ENCODE measurements around the gene LRRC41.
"Not testable (repeated sequence)": the region's sequence is repeated elsewhere in the genome, so short reads cannot be mapped to it uniquely, and the experiment has no call there.

LRRC41 gene, protein sequence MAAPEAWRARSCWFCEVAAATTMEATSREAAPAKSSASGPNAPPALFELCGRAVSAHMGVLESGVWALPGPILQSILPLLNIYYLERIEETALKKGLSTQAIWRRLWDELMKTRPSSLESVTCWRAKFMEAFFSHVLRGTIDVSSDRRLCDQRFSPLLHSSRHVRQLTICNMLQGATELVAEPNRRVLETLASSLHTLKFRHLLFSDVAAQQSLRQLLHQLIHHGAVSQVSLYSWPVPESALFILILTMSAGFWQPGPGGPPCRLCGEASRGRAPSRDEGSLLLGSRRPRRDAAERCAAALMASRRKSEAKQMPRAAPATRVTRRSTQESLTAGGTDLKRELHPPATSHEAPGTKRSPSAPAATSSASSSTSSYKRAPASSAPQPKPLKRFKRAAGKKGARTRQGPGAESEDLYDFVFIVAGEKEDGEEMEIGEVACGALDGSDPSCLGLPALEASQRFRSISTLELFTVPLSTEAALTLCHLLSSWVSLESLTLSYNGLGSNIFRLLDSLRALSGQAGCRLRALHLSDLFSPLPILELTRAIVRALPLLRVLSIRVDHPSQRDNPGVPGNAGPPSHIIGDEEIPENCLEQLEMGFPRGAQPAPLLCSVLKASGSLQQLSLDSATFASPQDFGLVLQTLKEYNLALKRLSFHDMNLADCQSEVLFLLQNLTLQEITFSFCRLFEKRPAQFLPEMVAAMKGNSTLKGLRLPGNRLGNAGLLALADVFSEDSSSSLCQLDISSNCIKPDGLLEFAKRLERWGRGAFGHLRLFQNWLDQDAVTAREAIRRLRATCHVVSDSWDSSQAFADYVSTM

DNA sequence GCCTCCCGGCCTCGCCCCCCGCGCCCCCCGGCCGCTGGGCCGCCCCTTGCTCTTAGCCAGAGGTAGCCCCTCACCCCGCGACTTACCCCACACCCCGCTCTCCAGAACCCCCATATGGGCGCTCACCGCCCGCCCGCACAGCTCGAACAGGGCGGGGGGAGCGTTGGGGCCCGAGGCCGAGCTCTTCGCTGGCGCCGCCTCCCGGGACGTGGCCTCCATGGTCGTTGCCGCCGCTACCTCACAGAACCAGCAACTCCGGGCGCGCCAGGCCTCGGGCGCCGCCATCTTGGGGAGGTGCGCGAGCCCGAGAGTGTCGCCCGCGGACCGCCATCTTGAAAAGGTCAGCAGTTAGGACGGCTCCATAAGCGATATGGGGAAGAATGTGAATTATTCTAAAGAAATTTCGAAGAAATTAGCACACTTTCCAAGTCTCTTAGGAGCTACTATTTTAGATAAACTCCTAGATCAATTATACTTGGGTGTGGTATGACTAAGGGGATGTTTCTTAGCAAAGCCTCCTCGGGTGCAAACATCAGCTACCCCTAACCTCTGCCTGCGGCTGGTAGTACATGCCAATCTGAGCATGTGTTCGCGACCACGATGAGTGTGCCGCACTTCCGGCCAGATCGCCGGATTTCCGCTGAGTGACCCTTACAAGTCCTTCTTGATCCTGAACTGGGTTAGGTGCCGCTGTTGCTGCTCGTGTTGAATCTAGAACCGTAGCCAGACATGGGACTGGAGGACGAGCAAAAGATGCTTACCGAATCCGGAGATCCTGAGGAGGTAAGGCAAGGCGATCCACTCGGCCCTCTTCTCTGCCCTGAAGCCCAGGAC is at the start of gene LRRC41, which contains the start of gene UQCRH:
Gene LRRC41 (minus strand): TSS at position 579 of the 834 bp plus-strand sequence. CDS start 294 bp downstream, at position 285.
Gene UQCRH (plus strand): TSS at position 661 of the 834 bp plus-strand sequence. CDS start 69 bp downstream, at position 730.
- DNase-seq (ENCODE audit: low read depth) = peak; percentile 89

DNA sequence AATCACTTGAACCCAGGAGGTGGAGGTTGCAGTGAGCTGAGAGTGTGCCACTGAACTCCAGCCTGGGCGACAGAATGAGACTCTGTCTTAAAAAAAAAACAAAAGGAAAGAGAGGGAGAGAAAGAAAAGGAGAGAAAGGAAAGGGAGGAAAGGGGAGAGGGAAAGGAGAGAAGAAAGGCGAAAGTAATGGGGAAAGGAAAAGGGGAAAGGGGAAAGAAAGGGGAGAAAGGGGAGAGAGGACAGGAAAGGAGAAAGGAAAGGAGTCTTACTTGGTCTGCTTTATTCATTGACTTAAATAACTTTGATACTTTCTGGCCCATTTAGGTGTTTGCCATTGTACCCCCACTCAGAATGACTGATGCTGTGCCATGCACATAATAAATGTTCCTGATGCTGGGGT is 48.9 kb upstream of the LRRC41 start:
- DNase-seq (ENCODE audit: low read depth) = no peak

DNA sequence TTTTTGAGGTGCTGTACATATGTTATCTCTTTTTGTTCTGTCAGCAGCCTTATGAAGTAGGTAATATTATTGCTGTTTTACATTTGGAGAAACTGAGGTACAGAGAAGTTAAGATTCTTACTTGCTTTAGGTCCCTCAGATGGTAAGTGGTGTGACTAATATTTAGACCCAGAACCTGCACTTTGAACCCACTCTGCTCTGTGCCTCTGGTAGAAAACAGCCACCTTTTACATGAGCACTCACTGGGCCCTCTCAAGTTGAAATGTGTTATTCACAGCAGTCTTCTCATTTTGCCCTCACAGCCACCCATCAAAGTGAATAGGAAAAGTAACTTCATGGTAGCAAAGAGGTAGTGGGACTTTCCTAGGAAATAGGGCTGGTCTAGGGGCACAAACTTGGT is 41.9 kb upstream of the LRRC41 start:
- DNase-seq (ENCODE audit: low read depth) = no peak

DNA sequence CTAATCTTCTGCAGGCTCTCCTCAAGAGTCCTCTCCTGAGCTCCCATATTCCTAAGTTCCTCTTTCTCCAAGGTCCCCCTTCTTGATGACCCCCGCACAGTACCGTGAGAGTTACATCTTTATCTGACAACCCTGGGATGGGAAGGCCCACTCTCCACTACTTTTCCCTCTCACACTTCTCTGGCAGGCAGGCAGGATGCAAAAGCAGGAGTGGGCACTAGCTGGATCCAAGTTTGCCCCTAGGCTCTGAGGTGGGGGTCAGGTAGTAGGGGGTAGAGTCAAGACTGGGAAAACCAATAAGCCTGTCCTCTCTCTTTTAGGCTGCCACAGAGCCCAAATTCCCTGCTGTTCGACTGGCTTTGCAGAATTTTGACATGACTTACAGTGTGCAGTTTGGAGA is 41.1 kb upstream of the LRRC41 start:
- no peak for DNase-seq (ENCODE audit: low read depth)

DNA sequence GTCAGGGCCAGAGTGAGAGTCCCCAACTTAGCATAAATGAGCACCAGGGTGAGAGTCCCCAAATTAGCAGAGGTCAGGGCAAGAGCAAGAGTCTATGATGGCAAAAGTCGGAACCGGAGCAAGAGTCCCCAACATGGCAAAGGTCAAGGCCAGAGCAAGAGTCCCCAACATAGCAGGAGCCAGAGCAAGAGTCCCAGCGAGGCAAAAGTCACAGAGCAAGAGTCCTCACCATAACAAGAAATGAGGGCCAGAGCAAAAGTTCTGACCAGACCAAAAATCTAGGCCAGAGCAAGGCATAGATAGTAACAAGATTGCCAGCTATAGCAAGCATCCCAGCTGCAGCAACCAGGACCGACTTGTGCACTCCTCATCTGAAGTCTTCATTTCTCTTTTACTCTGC is 40.3 kb upstream of the LRRC41 start:
- DNase-seq (ENCODE audit: low read depth) = no peak

DNA sequence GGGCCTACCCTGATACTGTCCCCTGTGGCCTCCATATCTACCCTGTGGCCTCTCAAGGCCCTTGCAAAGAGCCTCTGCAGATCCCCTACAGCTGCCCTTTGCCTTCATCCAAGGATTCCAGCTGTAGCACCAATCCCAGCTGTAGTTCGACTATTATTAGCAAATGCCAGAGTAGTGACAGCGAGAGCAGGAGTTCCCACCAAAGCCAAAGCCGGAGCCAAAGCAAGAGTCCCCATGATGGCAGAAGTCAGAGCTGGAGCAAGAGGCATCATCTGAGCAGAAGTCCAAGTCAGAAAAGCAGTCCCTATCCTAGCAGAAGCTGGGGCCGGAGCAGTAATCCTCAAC is 39.9 kb upstream of the LRRC41 start:
- DNase-seq (ENCODE audit: low read depth) = no peak

DNA sequence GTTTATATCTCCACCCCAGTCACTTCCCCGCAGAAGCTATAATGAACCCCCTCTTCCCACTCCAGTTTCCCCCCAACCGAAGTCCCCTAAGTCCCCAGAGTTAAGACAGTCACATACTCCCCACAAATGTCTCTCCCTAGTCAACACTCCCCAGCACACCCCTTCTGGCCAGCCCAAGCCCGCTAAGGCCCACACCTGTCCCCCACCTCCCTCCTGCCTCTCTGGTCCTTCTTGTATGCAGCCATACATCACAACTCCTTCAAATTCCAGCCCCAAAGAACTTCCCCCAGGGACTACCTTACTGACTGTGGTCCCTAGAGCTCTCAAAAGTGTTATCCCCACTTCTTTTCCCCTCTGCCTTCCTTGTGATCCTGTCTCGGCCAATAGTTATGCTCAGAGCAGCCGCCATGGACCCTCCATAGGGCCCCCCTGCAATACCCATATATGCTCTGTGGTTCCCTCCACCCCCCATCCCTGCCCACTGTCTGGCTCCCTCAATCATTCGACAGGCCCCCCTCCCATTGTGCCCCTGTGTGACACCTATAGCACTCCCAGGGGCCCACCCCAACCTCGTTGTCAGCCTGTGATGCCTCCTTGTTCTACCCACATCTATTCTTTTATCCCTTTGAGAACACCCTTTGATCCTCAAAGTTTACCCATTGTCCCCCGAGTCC is 39.4 kb upstream of the LRRC41 start:
- no peak for DNase-seq (ENCODE audit: low read depth)

DNA sequence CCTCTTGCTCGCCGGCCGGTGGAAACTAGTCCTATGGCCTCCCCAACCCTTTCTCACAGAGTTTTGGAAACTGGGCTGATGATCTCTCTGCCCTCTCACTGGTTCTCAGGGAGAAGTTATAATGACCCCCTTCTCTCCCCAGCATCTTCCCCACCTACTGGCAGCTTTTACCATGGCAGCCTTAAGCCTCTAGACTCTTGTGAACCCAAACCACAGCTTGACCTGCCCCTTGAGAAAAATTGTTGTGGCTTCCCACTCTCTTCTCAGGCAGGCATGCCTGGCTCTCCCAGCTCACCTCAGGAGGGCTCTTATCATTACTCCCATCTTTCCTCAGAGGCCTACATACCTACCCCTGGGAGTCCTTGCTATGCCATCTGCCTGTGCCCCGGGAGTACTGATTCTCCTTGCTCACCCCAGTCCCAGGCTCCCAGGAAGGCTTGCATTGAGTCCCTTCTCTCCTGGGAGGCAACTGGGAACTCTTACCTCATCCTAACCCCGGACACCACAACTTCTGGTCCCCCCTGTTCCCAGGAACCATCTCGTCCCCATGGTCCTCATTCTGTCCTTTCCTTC is 38.8 kb upstream of the LRRC41 start:
- no peak for DNase-seq (ENCODE audit: low read depth)

DNA sequence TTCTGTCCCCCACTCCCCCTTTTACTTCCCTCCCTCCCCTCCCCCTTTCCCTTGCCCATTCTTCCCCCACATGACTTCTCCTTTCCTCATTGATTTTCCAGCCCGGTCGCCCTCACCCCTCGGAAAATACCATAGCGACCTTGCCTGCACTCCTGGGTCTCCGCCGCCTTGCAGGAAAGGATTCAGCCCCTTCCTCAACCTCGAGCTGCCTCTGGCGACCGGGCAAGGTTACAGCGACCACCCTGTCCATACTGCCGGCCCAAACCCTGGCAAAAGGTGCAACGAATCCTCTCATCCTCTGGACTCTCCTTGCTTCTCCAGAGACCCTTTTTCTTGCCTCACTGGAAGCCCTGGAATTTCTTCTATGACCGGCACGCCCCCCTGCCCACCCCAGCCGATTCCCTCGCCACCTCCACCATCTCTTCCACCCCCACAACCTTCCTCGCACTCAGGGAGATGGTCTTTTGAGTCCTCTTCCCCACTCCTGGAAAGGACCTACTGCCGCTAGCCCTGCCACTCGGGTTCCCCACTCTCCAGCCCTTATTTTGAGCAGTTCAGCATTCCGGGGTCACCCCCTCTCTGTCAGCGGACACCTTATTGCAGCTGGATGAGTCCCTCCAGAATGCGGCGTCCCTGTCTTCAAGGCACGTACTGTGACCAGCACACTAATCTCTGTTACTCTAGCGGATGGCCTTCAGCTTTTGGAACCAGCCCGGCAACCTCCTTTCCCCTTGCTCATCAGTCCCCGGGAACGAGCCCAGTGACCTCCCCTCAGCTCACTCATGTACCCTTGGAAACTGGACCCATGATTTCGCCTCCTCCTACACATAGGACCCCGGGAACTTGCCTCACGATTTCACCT is 38.0 kb upstream of the LRRC41 start:
- DNase-seq (ENCODE audit: low read depth) = no peak

DNA sequence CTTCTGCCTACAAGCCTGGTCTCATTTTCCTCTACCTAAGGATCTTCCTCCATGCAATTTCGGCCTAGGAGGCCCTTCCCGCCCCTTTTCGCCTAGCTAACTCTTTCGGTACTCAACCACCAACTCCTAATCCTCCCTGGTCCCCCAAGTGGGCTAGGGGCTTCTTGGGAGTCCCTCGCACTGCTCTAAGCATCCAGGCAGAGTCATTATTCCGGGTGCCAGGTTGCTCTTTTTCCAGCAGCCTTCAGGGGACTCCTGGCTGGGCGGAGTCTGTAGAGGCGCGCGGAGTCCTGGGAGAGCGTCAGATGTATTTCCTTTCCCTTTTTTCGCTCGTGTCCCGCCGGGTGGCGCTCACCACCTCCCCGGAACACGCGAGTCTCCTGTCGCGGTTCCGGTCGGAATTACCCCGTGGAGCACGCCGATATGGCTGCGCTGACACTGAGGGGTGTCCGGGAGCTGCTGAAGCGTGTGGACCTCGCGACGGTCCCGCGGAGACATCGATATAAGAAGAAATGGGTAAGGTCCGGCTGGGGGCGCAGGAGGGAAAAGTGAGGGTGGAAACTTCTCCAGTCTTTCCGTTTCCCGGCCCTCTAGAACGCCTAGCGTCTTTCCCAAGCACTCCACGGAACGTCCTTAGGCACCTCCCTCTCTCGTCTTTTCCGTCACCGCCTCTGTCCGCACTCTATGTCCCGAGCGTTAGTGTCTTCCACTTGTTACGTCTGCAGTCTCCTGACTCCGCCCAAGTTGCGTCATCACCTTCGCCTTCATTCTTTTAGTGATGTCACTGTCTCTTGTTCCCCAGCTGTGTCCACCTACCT is 37.2 kb upstream of the LRRC41 start, which contains the start of gene NSUN4:
Gene NSUN4 (plus strand): TSS at position 404 of the 818 bp plus-strand sequence. CDS start 20 bp downstream, at position 424.
- DNase-seq (ENCODE audit: low read depth) = peak; percentile 65

DNA sequence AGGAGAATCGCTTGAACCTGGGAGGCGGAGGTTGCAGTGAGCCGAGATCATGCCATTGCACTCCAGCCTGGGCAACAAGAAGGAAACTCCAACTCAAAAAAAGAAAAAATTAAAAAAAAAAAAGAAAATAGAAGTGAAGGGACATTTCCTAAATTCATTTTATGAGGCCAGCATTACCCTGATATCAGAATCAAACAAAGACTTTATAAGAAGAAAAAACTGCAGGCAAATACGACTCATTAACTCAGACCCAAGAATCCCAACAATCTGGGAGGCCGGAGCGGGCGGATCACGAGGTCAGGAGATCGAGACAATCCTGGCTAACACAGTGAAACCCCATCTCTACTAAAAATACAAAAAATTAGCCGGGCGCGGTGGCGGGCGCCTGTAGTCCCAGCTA is 34.0 kb upstream of the LRRC41 start:
- DNase-seq (ENCODE audit: low read depth) = not testable (repeated sequence)

DNA sequence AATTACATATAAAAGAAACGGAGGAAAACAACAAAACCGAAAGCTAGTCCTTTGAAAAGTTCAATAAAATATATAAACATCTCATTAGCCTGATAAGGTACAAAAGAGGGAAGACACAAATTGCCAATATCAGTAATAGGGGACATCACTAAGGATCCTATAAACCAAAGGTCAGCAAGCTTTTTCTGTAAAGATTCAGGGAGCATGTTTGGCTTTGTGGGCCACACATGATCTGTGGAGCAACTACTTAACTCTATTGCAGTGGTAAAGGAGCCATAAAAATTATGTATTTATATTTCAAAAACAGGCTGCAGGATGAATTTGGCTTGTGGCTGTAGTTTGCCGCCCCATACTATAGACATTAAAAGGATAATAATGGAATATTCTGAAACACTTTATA is 31.7 kb upstream of the LRRC41 start:
- no peak for DNase-seq (ENCODE audit: low read depth)

DNA sequence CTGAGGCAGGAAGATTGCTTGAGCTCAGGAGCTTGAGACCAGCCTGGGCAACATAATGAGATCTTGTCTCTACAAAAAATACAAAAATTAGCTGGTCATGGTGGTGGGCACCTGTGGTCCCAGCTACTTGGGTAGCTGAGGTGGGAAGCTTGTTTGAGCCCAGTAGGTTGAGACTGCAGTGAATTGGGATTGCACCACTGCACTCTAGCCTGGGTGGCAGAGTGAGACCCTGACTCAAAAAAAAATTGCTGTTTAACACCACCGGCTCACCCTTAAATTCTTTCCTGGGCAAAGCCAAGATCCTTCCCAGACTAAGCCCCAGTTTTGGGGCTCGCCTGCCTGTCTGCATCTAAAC is 30.6 kb upstream of the LRRC41 start:
- no peak for DNase-seq (ENCODE audit: low read depth)

DNA sequence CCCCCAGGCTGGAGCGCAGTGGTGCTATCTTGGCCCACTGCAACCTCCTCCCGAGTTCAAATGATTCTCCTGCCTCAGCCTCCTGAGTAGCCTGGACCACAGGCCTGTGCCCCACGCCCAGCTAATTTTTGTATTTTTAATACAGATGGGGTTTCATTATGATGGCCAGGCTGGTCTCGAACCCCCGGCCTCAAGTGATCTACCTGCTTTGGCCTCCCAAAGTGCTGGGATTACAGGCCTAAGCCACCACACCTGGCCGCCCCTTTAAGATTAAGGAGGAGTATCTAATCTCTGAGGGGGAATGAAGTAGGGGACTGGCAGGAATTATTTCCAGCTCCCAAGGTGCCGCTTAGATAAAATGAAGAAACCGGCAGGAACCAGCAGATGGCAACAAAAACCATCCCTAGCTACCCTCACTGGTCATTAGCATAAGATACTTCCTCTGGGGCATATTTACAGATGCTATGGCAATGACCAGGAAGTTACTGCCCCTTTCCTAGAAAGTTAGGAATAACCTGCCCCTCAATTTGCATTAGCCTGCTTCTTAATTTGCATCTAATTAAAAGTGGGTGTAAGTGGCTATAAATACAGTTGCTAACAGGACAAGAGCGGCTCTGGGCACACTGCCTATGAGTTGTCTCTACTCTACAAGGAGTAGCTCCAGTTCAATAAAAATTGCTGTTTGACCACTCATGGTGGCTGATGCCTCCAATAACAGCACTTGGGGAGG is 30.0 kb upstream of the LRRC41 start:
- DNase-seq (ENCODE audit: low read depth) = no peak

DNA sequence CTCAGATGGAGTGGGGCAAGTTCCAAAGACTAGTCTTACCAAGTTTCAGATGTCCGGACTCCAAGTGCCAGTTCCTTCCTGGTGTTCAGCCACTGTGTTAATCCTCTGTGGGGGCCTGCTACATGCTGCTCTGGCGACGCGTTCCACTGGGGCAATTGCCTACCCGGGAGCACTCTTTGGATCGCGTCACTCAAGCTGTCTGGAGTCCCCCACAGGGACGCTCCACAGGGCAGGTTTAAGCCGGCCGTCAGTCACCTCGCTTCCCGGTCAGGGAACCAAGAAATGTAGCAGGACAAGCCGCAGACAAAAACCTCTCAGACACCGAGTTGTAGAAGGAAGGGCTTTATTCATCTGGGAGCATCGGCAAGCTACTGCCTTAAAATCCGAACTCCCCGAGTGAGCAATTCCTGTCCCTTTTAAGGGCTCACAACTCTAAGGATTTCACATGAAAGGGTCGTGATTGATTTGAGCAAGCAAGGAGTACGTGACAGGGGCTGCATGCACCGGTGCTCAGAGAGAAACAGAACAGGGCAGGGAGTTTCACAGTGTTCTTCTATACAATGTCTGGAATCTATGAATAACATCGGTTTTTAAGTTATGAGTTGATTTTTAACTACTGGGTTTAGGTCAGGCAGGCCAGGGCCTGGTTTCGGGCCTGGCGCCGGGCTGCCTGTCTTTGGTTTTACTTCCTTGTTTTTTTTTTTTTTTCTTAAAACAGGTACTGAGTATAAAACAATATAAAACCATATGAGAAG is 28.5 kb upstream of the LRRC41 start:
- DNase-seq (ENCODE audit: low read depth) = not testable (repeated sequence)

DNA sequence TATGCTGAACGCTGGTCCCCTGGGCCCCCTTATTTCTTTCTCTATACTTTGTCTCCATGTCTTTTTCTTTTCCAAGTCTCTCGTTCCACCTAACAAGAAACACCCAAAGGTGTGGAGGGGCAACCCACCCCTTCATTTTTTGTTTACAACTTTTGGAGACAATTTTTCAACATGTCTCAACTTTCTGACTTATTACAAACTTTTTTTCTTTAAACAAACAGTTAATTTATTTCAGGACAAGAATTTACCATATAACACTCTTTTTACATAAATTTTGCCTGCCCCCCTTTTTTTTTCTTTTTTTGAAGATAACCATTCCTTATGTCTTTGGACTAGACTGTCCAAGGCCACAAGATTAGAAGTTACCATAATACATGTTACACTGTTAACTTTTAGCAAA is 27.0 kb upstream of the LRRC41 start:
- not testable (repeated sequence) for DNase-seq (ENCODE audit: low read depth)

DNA sequence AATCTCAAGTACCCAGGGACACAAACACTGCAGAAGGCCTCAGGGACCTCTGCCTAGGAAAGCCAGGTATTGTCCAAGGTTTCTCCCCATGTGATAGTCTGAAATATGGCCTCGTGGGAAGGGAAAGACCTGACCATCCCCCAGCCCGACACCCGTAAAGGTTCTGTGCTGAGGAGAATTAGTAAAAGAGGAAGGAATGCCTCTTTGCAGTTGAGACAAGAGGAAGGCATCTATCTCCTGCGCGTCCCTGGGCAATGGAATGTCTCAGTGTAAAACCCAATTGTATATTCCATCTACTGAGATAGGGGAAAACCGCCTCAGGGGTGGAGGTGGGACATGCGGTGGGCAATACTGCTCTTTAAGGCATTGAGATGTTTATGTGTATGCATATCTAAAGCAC is 26.4 kb upstream of the LRRC41 start:
- DNase-seq (ENCODE audit: low read depth) = not testable (repeated sequence)

DNA sequence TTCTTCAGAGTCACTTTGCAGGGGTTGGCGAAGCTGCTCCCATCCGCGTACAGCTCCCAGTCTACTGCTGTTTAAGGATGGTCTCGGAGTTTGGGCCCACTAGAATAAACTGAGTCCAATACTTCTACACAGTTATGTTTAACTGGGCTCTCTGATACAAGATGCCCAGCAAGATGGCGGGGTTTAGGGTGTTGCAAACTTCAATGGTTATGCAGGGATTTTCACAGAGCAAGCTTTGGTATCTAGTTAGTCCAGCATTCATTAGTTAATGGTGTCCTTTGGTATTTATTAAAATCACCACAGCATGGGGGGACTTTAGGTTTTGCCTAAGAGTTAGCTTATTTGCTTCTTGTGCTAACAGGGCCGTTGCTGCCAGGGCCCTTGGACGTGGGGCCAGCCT is 24.8 kb upstream of the LRRC41 start:
- DNase-seq (ENCODE audit: low read depth) = not testable (repeated sequence)

Measured in stimulated activated CD8-positive, alpha-beta memory T cell treated with anti-CD3 and anti-CD28 coated beads, Interleukin-12 subunit alpha, Interleukin-12 subunit beta, amount 100 ng/mL, for 4 hours (primary cell).